Measurements from ENCODE around the gene POU2AF1.
"Not testable (repeated sequence)": the region's sequence is repeated elsewhere in the genome, so short reads cannot be mapped to it uniquely, and the experiment has no call there.

POU2AF1 gene

DNA sequence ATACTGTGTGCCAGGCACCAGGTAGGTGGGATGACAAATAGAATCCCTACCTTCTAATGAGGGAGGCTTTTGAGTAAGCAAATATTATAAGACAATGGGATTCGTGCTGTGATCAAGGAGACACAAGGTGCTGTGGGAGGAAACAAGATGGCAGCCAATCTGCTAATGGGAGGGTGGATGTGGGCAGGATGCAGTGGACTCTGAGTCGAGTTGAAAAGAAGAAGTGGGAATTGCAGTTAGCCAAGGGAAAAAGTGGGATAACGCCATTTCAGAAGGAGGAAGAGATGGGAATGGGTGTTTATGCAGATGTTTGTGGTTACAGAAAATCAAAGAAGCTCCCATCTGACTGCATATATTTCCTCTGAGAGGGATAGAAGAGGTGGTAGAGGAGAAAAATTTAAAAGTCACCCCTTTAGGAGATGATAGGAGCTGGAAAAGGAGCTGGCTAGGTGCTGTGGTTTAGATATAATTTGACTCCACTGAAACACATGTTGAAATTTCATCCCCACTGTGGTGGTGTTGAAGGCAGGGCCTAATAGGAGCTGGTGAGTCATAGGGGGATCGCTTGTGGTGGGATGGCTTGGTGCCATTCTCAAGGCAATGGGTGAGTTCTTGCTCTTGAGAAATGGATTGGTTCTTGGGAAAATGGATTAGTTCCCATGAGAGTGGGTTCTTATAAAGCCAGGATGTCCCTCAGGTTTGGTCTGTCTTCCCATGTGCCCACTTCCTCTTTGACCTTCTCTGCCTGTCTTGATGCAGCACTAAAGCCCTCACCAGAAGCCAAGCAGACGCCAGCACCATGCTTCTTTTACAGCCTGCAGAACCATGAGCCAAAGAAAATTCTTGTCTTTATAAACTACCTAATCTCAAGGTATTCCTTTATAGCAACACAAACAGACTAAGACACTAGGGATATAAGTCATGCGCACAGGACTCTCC, 30.0 kb upstream of the POU2AF1 start:
- no peak for FAIRE-seq

- no peak for FAIRE-seq
These were observed 28.6 kb upstream of the POU2AF1 start for GRCh38 chr11:111407652-111408051.

DNA sequence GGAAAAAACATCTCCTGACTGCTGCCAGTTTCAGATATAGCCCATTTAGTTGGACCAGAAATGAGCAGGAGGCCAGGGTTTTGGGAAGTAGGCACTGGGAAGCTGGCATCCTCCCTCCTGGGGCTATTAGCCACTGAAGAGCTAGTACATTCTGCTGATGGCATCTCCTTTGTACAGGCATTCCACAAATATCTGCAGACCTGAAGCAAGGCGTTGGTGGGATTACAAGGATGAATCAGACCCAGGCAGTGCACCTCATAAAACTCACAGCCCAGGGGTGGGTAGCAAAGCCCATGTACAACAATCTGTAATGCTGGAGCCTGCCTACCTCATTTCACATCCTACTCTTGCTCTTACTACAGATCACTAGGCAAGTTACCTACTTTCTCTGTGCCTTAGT, 27.5 kb upstream of the POU2AF1 start:
- no peak for FAIRE-seq

DNA sequence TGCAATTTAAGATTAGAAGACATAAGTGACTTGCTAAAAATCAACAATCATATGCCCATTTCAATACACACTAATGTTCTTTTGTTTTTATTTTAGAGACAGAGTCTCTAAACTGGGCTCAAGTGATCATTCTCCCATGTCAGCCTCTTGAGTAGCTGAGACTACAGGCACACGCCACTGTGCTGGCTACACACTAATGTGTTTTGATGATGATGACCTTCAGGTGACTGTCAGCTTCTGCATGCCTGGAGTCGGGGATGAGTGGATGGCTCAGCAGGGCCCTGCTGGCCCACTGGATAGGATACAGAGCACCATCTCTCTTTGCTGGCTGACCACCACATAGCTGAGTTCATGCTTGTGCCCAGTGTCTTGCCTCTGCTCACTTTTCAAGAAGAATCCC, 27.0 kb upstream of the POU2AF1 start:
- FAIRE-seq = no peak

GRCh38 chr11:111405551-111405950, 26.5 kb upstream of the POU2AF1 start:
- no peak for FAIRE-seq

DNA sequence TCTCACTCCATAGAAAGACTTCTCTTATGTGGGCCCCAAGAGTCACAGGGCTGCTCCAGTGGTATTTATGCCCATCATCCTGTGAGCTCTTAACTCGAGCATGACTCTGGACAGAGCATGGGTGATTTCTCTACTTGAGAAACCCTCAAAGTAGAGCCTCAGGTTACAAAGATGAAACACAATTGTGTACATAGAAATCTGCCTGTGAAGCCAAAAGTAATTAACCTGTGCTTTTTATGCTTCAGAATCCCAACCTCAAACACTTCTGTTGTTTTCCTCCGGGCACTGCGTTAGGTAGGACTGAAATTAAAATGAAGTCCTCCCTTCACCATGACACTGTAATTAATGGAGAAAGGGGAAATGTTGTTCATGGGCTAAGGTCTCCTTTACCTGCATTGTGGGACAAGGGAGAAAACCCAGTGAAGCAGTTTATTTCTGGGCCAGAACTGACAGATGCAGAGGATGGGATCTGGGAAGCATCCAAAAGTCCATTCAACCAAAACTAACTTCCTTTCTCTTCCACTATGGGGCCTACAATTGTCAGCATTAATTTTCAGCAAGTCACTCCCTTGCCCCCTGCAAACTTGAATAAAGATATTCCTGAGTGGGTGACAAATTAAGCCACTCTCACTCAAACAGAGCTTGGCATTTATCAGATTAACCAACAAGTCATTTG, 24.1 kb upstream of the POU2AF1 start:
- FAIRE-seq = no peak

GRCh38 chr11:111402411-111402810, 23.3 kb upstream of the POU2AF1 start:
- no peak for FAIRE-seq

GRCh38 chr11:111401957-111402356, 22.9 kb upstream of the POU2AF1 start:
- not testable (repeated sequence) for FAIRE-seq

DNA sequence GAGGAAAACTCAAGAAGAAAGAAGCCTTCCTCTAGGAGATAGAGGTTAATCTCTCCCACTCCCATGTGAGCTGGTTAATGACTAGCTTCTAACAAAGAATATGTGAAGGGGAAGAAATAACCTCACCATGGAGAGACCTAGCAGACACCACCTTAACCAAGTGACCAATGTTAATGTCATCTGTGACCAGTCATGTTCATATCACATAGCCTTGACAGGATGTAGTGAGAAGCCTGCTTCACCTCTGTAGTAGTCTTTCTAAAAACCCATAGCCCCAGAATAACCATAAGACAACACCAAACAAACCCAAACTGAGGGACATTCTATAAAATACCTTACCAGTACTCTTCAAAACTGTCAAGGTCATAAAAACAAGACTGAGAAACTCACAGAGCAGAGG, 21.5 kb upstream of the POU2AF1 start:
- FAIRE-seq = no peak

- FAIRE-seq = no peak
These were observed 20.3 kb upstream of the POU2AF1 start for GRCh38 chr11:111399187-111400031.

GRCh38 chr11:111397034-111397433, 18.0 kb upstream of the POU2AF1 start:
- FAIRE-seq = no peak

GRCh38 chr11:111395749-111396148, 16.7 kb upstream of the POU2AF1 start:
- no peak for FAIRE-seq

- FAIRE-seq = no peak
These were observed 16.0 kb upstream of the POU2AF1 start for GRCh38 chr11:111395081-111395480.

GRCh38 chr11:111394147-111394546, 15.1 kb upstream of the POU2AF1 start:
- FAIRE-seq = not testable (repeated sequence)

GRCh38 chr11:111393585-111393984, 14.5 kb upstream of the POU2AF1 start:
- no peak for FAIRE-seq

- FAIRE-seq = no peak
These were observed 14.0 kb upstream of the POU2AF1 start for GRCh38 chr11:111393096-111393495.

- FAIRE-seq = no peak
These were observed 13.5 kb upstream of the POU2AF1 start for GRCh38 chr11:111392552-111392951.

GRCh38 chr11:111391328-111392124, 12.5 kb upstream of the POU2AF1 start:
- FAIRE-seq = no peak

GRCh38 chr11:111388842-111389241, 9.8 kb upstream of the POU2AF1 start:
- FAIRE-seq = no peak

GRCh38 chr11:111388420-111388819, 9.3 kb upstream of the POU2AF1 start:
- FAIRE-seq = no peak

DNA sequence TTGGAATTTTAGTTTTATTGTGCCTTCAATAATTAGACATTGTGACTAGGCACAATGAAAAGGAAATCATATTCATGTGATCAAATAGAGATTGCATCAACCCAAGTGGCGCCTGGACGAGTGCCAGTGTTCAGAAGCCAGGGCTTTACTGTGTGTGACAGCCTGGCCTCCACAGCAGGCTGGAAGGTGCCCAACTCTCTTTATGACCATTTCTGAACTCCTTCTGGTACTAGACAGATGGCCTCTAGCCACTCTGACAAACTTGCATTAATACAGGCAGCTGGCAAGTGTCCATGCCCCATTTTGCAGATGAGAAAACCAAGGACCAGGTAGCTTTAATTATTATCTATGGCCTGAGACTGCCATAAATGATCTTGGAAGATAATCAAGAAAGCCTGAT, 8.3 kb upstream of the POU2AF1 start:
- FAIRE-seq = no peak

GRCh38 chr11:111386611-111387150, 7.6 kb upstream of the POU2AF1 start:
- FAIRE-seq = no peak

All from colon (tissue), 2 donors.